BLaER1 treated with 17β-estradiol and CSF1 and Interleukin-3, amounts not matched to agents 10 nM and 100 nM (cell line): ENCODE measurements around the gene MYADML2.
"Not testable (repeated sequence)": the region's sequence is repeated elsewhere in the genome, so short reads cannot be mapped to it uniquely, and the experiment has no call there.

Experiments
- H3K27ac ChIP-seq, 11 experiments: shearing (Covaris generic); formaldehyde crosslinking; 2 replicates each; pipeline ENCODE4 v1.8.1; 2022
- H3K27me3 ChIP-seq, 11 experiments: shearing (Covaris generic); formaldehyde crosslinking; 2 replicates each; pipeline ENCODE4 v1.8.1; 2022
- H3K36me3 ChIP-seq, 11 experiments: shearing (Covaris generic); formaldehyde crosslinking; 2 replicates each; pipeline ENCODE4 v1.8.1; 2022
- H3K4me1 ChIP-seq, 10 experiments: shearing (Covaris generic); formaldehyde crosslinking; 2 replicates each; pipeline ENCODE4 v1.8.1; 2022
- H3K4me2 ChIP-seq, 11 experiments: shearing (Covaris generic); formaldehyde crosslinking; 2 replicates each; pipeline ENCODE4 v1.8.1; 2022
- H3K4me3 ChIP-seq, 10 experiments: shearing (Covaris generic); formaldehyde crosslinking; 2 replicates each; pipeline ENCODE4 v1.8.1; 2022
- H3K9ac ChIP-seq, 11 experiments: shearing (Covaris generic); formaldehyde crosslinking; 2 replicates each; pipeline ENCODE4 v1.8.1; 2022
- H3K9me3 ChIP-seq, 11 experiments: shearing (Covaris generic); formaldehyde crosslinking; replicated peaks in 1 of 11; 2 replicates each; pipeline ENCODE4 v1.8.1; 2022
- H4K20me1 ChIP-seq, 11 experiments: shearing (Covaris generic); formaldehyde crosslinking; 2 replicates each; pipeline ENCODE4 v1.8.1; 2022
- Cebpa-rat ChIP-seq, 11 experiments: shearing (Covaris generic); IDR thresholded peaks; 2 replicates each; pipeline ENCODE4 v1.8.1; 2022

The MYADML2 gene

GRCh38 chr17:81921996-81922565 is 25.0 kb downstream of the MYADML2 start:
- no peak for TF ChIP-seq Cebpa-rat (IDR thresholded peaks at IDR 0.05)
- Histone ChIP-seq H3K9me3 (no peaks in the 10 kb centered on the region), H3K4me1 (peaks cover 76 to 88% (median 83%) of the 10 kb centered on the region in 10 experiments), H3K4me2 (peak overlapping the region; percentile 98 to 100 (median 100)), H3K27ac (peak overlapping the region in 10 of 11 experiments; percentile 22 to 99 (median 98); a peak in 19 of 22 replicates), H4K20me1 (peaks cover 26 to 87% (median 61%) of the 10 kb centered on the region in 11 experiments), H3K4me3 (peak overlapping the region in 8 of 10 experiments; percentile 55 to 99 (median 92); a peak in 16 of 20 replicates), H3K9ac (peak overlapping the region; percentile 48 to 99 (median 94); a peak in 21 of 22 replicates), H3K27me3 (no peaks in the 10 kb centered on the region), H3K36me3 (peaks cover 21 to 41% (median 37%) of the 10 kb centered on the region in 11 experiments)

GRCh38 chr17:81921537-81921862 is 25.5 kb downstream of the MYADML2 start:
- Histone ChIP-seq H3K4me1 (peaks cover 82 to 94% (median 88%) of the 10 kb centered on the region in 10 experiments), H3K9ac (peak overlapping the region; percentile 68 to 99 (median 94); a peak in 20 of 22 replicates), H4K20me1 (peaks cover 31 to 93% (median 67%) of the 10 kb centered on the region in 11 experiments), H3K27me3 (no peaks in the 10 kb centered on the region), H3K4me2 (peak overlapping the region; percentile 98 to 100 (median 100)), H3K9me3 (no peaks in the 10 kb centered on the region), H3K27ac (peak overlapping the region in 10 of 11 experiments; percentile 4 to 99 (median 98); a peak in 17 of 22 replicates), H3K4me3 (peak overlapping the region in 8 of 10 experiments; percentile 32 to 99 (median 94); a peak in 15 of 20 replicates), H3K36me3 (peaks cover 21 to 45% (median 37%) of the 10 kb centered on the region in 11 experiments)
- TF ChIP-seq Cebpa-rat (IDR thresholded peaks at IDR 0.05): no peak

- Histone ChIP-seq H3K4me2 (peak overlapping the region; percentile 98 to 100 (median 100)), H3K9me3 (no peaks in the 10 kb centered on the region), H3K4me3 (peak overlapping the region in 8 of 10 experiments; percentile 32 to 99 (median 92); a peak in 16 of 20 replicates), H3K4me1 (peaks cover 79 to 93% (median 89%) of the 10 kb centered on the region in 10 experiments), H3K27me3 (no peaks in the 10 kb centered on the region), H3K9ac (peak overlapping the region; percentile 68 to 96 (median 74)), H4K20me1 (peaks cover 31 to 95% (median 73%) of the 10 kb centered on the region in 11 experiments), H3K27ac (peak overlapping the region in 10 of 11 experiments; percentile 4 to 99 (median 94); a peak in 18 of 22 replicates), H3K36me3 (peaks cover 24 to 51% (median 41%) of the 10 kb centered on the region in 11 experiments)
- TF ChIP-seq Cebpa-rat (IDR thresholded peaks at IDR 0.05): no peak
Measured at GRCh38 chr17:81920612-81921536, 26.2 kb downstream of the MYADML2 start.

GRCh38 chr17:81918832-81919545 is 28.0 kb downstream of the MYADML2 start:
- Histone ChIP-seq H4K20me1 (peaks cover 34 to 98% (median 86%) of the 10 kb centered on the region in 11 experiments), H3K4me3 (peak overlapping the region; percentile 81 to 100 (median 97); a peak in 18 of 20 replicates), H3K36me3 (peaks cover 43 to 69% (median 60%) of the 10 kb centered on the region in 11 experiments)

GRCh38 chr17:81918333-81918669 is 28.7 kb downstream of the MYADML2 start:
- not testable (repeated sequence) for H3K9me3 ChIP-seq, H3K27me3 ChIP-seq
- Histone ChIP-seq H3K27ac (peak overlapping the region; percentile 34 to 99 (median 94); a peak in 20 of 22 replicates), H3K4me3 (peak overlapping the region; percentile 81 to 100 (median 97); a peak in 19 of 20 replicates), H3K4me2 (peak overlapping the region; percentile 98 to 100 (median 100)), H3K36me3 (peaks cover 50 to 76% (median 67%) of the 10 kb centered on the region in 11 experiments), H3K9ac (peak overlapping the region; percentile 68 to 96 (median 74); a peak in 21 of 22 replicates), H4K20me1 (peaks cover 36 to 98% (median 90%) of the 10 kb centered on the region in 11 experiments), H3K4me1 (peaks cover 60 to 77% (median 71%) of the 10 kb centered on the region in 10 experiments)

More at GRCh38 chr17:81918832-81919545, 28.0 kb downstream of the MYADML2 start:
- peak overlapping the region; percentile 98 to 100 (median 100) for H3K4me2 ChIP-seq
- H3K9ac ChIP-seq: peak overlapping the region; percentile 68 to 96 (median 74)
- H3K9me3 ChIP-seq: no peaks in the 10 kb centered on the region
- TF ChIP-seq Cebpa-rat (IDR thresholded peaks at IDR 0.05): no peak
- H3K27ac ChIP-seq: peak overlapping the region; percentile 34 to 99 (median 94); a peak in 20 of 22 replicates
- H3K4me1 ChIP-seq: peaks cover 60 to 84% (median 77%) of the 10 kb centered on the region in 10 experiments
- no peaks in the 10 kb centered on the region for H3K27me3 ChIP-seq

- Histone ChIP-seq H3K27ac (peak within 1 kb of the TSS; percentile 78 to 99 (median 94)), H3K9ac (peak within 1 kb of the TSS; percentile 87 to 97 (median 93)), H3K4me3 (peak within 1 kb of the TSS; percentile 81 to 100 (median 97)), H3K9me3 (no peaks in the 10 kb centered on the region), H3K4me2 (peak within 1 kb of the TSS; percentile 98 to 100 (median 100)), H3K36me3 (peaks cover 54 to 80% (median 70%) of the 10 kb centered on the region in 11 experiments), H3K4me1 (peaks cover 57 to 73% (median 66%) of the 10 kb centered on the region in 10 experiments), H3K27me3 (no peaks in the 10 kb centered on the region), H4K20me1 (peaks cover 42 to 98% (median 92%) of the 10 kb centered on the region in 11 experiments)
- no peak for TF ChIP-seq Cebpa-rat (IDR thresholded peaks at IDR 0.05)
Measured at GRCh38 chr17:81917565-81918332, 29.3 kb downstream of the MYADML2 start, which contains the start of gene SIRT7. SIRT7 (minus strand) TSS chr17:81918176; CDS start chr17:81918131, 45 bp downstream.

- H3K27ac ChIP-seq: peak overlapping the region in 2 of 11 experiments; percentile 86 to 89; a peak in 3 of 22 replicates
- TF ChIP-seq Cebpa-rat (IDR thresholded peaks at IDR 0.05): no peak
- H4K20me1 ChIP-seq: peaks cover 54 to 99% (median 95%) of the 10 kb centered on the region in 11 experiments
- H3K4me3 ChIP-seq: peak overlapping the region; percentile 81 to 100 (median 97)
- H3K9ac ChIP-seq: peak overlapping the region; percentile 84 to 97 (median 92); a peak in 21 of 22 replicates
- H3K9me3 ChIP-seq: no peaks in the 10 kb centered on the region
- peaks cover 51 to 74% (median 60%) of the 10 kb centered on the region in 10 experiments for H3K4me1 ChIP-seq
- peak overlapping the region; percentile 90 to 100 (median 96) for H3K4me2 ChIP-seq
- no peaks in the 10 kb centered on the region for H3K27me3 ChIP-seq
- peaks cover 56 to 80% (median 69%) of the 10 kb centered on the region in 11 experiments for H3K36me3 ChIP-seq
Measured at GRCh38 chr17:81916234-81917001, 30.6 kb downstream of the MYADML2 start.
